OCI-LY3 (cell line): ENCODE measurements around the gene ZNF334.

Experiments
- H2AFZ ChIP-seq: fragments of 200-600, 300-600 bp; shearing (Covaris generic); 2 replicates; pipeline ENCODE4 v1.6.0; 2014; ENCODE audit warnings: antibody characterized with exemption, low read depth, low read length
- H3K27ac ChIP-seq: fragments of 200-600, 300-600 bp; sonication (generic); 2 replicates; pipeline ENCODE4 v1.5.1; 2014; ENCODE audit warnings: mild to moderate bottlenecking, low read length, moderate library complexity, mixed read lengths
- H3K27me3 ChIP-seq: fragments of 200-600, 300-600 bp; sonication (generic); 2 replicates; pipeline ENCODE4 v1.6.1; 2014; ENCODE audit warnings: low read depth, low read length, mixed read lengths
- H3K36me3 ChIP-seq: fragments of 200-600, 300-600 bp; sonication (generic); replicated peaks from 2 replicates; pipeline ENCODE3; 2014; ENCODE audit warnings: low read depth, low read length, mixed read lengths
- H3K4me1 ChIP-seq: fragments of 300-600, 200-600 bp; sonication (generic); 2 replicates; pipeline ENCODE4 v1.6.1; 2014; ENCODE audit warnings: low read length, mixed read lengths
- H3K4me2 ChIP-seq: fragments of 200-600, 300-600 bp; sonication (generic); 2 replicates; pipeline ENCODE4 v1.6.1; 2014; ENCODE audit warnings: low read length, mixed read lengths
- H3K4me3 ChIP-seq: fragments of 300-600, 200-600 bp; sonication (generic); 2 replicates; pipeline ENCODE4 v1.5.1; 2014; ENCODE audit warnings: antibody characterized with exemption, mild to moderate bottlenecking, low read length, moderate library complexity
- H3K79me2 ChIP-seq: fragments of 300-600, 200-600 bp; shearing (Covaris generic); 2 replicates; pipeline ENCODE4 v1.6.1; 2014; ENCODE audit warnings: mild to moderate bottlenecking, low read length, mixed read lengths
- H3K9ac ChIP-seq: fragments of 300-600, 200-600 bp; shearing (Covaris generic); 2 replicates; pipeline ENCODE4 v1.6.0; 2014; ENCODE audit warnings: mild to moderate bottlenecking, low read length, moderate library complexity
- H3K9me3 ChIP-seq: fragments of 200-600, 300-600 bp; shearing (Covaris generic); 2 replicates; pipeline ENCODE4 v1.6.1; 2014; ENCODE audit warnings: low read length, mixed read lengths; ENCODE audit not compliant: insufficient read depth
- H4K20me1 ChIP-seq: fragments of 200-600, 300-600 bp; sonication (generic); 2 replicates; pipeline ENCODE4 v1.6.1; 2016; ENCODE audit warnings: low read length, mixed read lengths; ENCODE audit not compliant: insufficient read depth
- CTCF ChIP-seq: fragments of 200-600, 300-600 bp; sonication (generic); IDR thresholded peaks from 2 replicates; pipeline ENCODE4 v1.5.1; 2014; ENCODE audit warnings: antibody characterized with exemption, low read length, low read depth
- EZH2phosphoT487 ChIP-seq: fragments of 200-600 bp; shearing (Covaris generic); IDR thresholded peaks from 2 replicates; pipeline ENCODE4 v1.6.1; 2018; ENCODE audit warnings: antibody characterized with exemption, mixed run types, low read depth

ZNF334 gene

GRCh38 chr20:46523108-46523507 lies 9.7 kb upstream of the ZNF334 start:
- Histone ChIP-seq H3K4me1 (no peaks in the 10 kb centered on the region), H3K9me3 (no peaks in the 10 kb centered on the region), H3K4me2 (no peak overlapping the region), H3K36me3 (no peaks in the 10 kb centered on the region), H4K20me1 (no peaks in the 10 kb centered on the region; the same call in 1 of the 2 replicates), H3K27ac (no peak overlapping the region), H3K79me2 (no peaks in the 10 kb centered on the region), H3K9ac (no peak overlapping the region), H3K27me3 (peaks cover 12% of the 10 kb centered on the region; the same call in 1 of the 2 replicates), H3K4me3 (no peak overlapping the region), H2AFZ (no peak overlapping the region)
- TF ChIP-seq EZH2phosphoT487 (no peak), CTCF (no peak)

- Histone ChIP-seq H3K4me1 (no peaks in the 10 kb centered on the region), H3K4me2 (no peak overlapping the region), H3K79me2 (no peaks in the 10 kb centered on the region), H3K9me3 (no peaks in the 10 kb centered on the region), H3K27ac (no peak overlapping the region), H3K27me3 (peaks cover 19% of the 10 kb centered on the region; the same call in 1 of the 2 replicates), H3K36me3 (no peaks in the 10 kb centered on the region), H3K4me3 (no peak overlapping the region), H2AFZ (no peak overlapping the region), H4K20me1 (no peaks in the 10 kb centered on the region; the same call in 1 of the 2 replicates), H3K9ac (no peak overlapping the region)
- TF ChIP-seq CTCF: peak; percentile 83
- no peak for TF ChIP-seq EZH2phosphoT487
These were observed 7.7 kb upstream of the ZNF334 start for GRCh38 chr20:46520976-46521579.

- Histone ChIP-seq H3K27me3 (peaks cover 23% of the 10 kb centered on the region; the same call in 1 of the 2 replicates), H4K20me1 (no peaks in the 10 kb centered on the region; the same call in 1 of the 2 replicates), H3K36me3 (no peaks in the 10 kb centered on the region), H3K9me3 (no peaks in the 10 kb centered on the region), H2AFZ (no peak overlapping the region), H3K27ac (no peak overlapping the region), H3K79me2 (no peaks in the 10 kb centered on the region), H3K9ac (no peak overlapping the region), H3K4me2 (no peak overlapping the region), H3K4me1 (no peaks in the 10 kb centered on the region), H3K4me3 (no peak overlapping the region)
- no peak for TF ChIP-seq EZH2phosphoT487
- no peak for TF ChIP-seq CTCF
These were observed 7.2 kb upstream of the ZNF334 start for GRCh38 chr20:46520540-46520939.

GRCh38 chr20:46519471-46520068 lies 6.2 kb upstream of the ZNF334 start:
- no peaks in the 10 kb centered on the region for H3K36me3 ChIP-seq
- H3K9ac ChIP-seq: no peak overlapping the region
- no peaks in the 10 kb centered on the region for H3K9me3 ChIP-seq
- peaks cover 21% of the 10 kb centered on the region; the same call in 1 of the 2 replicates for H3K27me3 ChIP-seq
- no peak overlapping the region for H3K4me2 ChIP-seq
- no peak overlapping the region for H3K27ac ChIP-seq
- H3K4me1 ChIP-seq: no peaks in the 10 kb centered on the region
- TF ChIP-seq CTCF: no peak
- TF ChIP-seq EZH2phosphoT487: no peak
- no peaks in the 10 kb centered on the region for H3K79me2 ChIP-seq
- H2AFZ ChIP-seq: no peak overlapping the region
- H4K20me1 ChIP-seq: no peaks in the 10 kb centered on the region; the same call in 1 of the 2 replicates
- no peak overlapping the region for H3K4me3 ChIP-seq
